Heart left ventricle (tissue), 13 donors: ENCODE results near the gene TC2N.

Source experiments
- POLR2A ChIP-seq, 2 donors: fragments of 450-650 bp; IDR thresholded peaks; one replicate each; pipeline ENCODE4 v1.6.1; 2017; ENCODE audit warnings: antibody characterized with exemption in 2 of 2, mild to moderate bottlenecking in 2 of 2, moderate library complexity in 2 of 2
- TF ChIP-seq, protein P1 (sequence below), 12 donors: fragments of 200-600 bp; sonication (generic) in 4 of 12; IDR thresholded peaks; one replicate each; pipeline versions ENCODE4 v1.5.0 to v1.8.0; 2018 to 2022; ENCODE audit warnings: antibody characterized with exemption in 12 of 12, mild to moderate bottlenecking in 5 of 12
- donor health status: ischemic (EF 13 %, LVEDD 7.1; RV severe dilation, severe dysfunction).
- donor health status: DM: no; HTN: yes; CAD: no.
- donor health status: DM: no; HTN: no; CAD: no.
- donor health status: ischemic (EF 25% LVEDD 6.9; RV normal size, moderate dysfunction).
- donor health status: ischemic (EF 25% LVEDD 5.7; RV mildly dilated, moderate dysfunction).
- donor health status: ischemic (EF 35%, LVEDD 5.7; RV mildly dilated, moderate dysfunction).
- donor health status: nonischemic (EF 11% LVEDD 7.7; RV severe dilation, severe dysfunction).
- donor health status: DM: yes; HTN: yes; CAD: no.
- donor health status: PGD.
- donor health status: ischemic (EF 29% LVEDD 5.4; RV normal size, mild dysfunction).
- donor health status: nonischemic (EF 23%, LVEDD 6.1; RV moderate dilation, normal function).

DNA sequence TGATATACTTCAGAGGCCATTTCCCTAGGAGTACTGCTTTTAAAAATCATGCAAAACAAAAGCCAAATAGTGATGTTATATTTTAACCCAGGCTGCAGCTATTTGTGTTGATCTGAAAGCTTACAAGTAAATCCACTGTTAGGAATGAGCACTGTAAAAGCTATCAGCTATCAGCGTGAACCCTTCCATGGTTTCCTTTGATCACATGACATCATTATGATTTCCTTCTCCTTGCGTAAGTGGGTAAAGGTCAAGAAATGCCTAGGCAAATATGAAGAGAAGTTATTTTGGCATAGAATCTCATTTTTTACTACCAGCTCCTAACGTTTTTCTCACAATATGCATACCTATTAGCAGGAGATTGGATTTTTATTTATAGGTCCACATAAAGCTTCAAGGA is 86.9 kb downstream of the TC2N start:
- TF ChIP-seq, protein P1, sequence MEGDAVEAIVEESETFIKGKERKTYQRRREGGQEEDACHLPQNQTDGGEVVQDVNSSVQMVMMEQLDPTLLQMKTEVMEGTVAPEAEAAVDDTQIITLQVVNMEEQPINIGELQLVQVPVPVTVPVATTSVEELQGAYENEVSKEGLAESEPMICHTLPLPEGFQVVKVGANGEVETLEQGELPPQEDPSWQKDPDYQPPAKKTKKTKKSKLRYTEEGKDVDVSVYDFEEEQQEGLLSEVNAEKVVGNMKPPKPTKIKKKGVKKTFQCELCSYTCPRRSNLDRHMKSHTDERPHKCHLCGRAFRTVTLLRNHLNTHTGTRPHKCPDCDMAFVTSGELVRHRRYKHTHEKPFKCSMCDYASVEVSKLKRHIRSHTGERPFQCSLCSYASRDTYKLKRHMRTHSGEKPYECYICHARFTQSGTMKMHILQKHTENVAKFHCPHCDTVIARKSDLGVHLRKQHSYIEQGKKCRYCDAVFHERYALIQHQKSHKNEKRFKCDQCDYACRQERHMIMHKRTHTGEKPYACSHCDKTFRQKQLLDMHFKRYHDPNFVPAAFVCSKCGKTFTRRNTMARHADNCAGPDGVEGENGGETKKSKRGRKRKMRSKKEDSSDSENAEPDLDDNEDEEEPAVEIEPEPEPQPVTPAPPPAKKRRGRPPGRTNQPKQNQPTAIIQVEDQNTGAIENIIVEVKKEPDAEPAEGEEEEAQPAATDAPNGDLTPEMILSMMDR (IDR thresholded peaks at IDR 0.05) = no peak
- TF ChIP-seq POLR2A (IDR thresholded peaks at IDR 0.05) = no peak
